Jurkat, Clone E6-1 (cell line): ENCODE data around the gene NECTIN1.
"Not testable (repeated sequence)": the region's sequence is repeated elsewhere in the genome, so short reads cannot be mapped to it uniquely, and the experiment has no call there.

Experiments
- DNase-seq: peaks from one replicate; pipeline ENCODE4 v3.0.0-alpha.2; 2011; ENCODE audit warnings: low read depth, low spot score
- H3K4me3 ChIP-seq: 2 replicates; pipeline ENCODE4 v1.5.1; 2011; ENCODE audit warnings: mild to moderate bottlenecking, low read length, control low read depth, moderate library complexity

NECTIN1 gene

DNA sequence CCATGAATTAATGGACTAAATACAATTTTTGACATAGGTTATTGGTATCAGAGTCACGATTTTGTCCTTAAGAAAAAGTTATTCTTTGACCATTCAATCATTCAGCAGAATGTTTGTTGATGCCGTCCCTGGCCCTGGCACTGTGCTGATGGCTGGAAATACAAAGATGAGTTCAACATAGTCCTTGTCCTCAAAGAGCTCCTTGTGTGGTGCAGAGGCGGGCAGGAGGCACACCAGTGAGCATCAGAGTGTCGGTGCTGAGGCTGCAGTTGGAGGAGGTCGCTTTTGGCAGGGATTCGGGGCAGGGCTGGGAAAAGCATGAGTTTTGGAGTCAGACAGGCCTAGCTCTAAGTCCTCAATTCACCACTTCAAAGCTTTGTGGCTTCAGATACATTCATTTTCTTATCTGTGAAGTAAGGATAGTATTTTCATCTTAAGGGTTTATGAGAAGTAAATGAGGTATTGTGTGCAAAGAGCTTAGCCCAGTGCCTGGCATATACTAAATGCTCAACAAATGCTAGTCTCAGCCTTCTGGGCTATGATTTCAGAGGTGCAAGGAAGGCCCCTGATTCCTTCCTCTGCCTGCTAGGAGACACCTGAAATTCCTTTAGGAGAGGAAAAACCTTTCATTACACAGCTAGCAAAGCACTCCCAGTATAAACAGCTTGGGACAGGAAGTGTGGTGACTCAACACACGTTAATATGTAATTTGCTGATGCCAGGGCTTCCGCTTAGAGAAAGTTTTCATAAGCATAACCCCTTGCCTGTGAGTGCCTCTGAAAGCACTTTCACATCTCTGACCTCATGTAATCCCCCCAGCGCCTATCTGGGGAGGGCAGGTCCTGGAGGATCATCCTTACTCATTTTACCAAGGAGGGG is 113.8 kb downstream of the NECTIN1 start:
- no peak overlapping the region for H3K4me3 ChIP-seq
- peak; percentile 42 for DNase-seq

GRCh38 chr11:119614222-119615002 is 114.6 kb downstream of the NECTIN1 start:
- no peak overlapping the region for H3K4me3 ChIP-seq
- DNase-seq: no peak

DNA sequence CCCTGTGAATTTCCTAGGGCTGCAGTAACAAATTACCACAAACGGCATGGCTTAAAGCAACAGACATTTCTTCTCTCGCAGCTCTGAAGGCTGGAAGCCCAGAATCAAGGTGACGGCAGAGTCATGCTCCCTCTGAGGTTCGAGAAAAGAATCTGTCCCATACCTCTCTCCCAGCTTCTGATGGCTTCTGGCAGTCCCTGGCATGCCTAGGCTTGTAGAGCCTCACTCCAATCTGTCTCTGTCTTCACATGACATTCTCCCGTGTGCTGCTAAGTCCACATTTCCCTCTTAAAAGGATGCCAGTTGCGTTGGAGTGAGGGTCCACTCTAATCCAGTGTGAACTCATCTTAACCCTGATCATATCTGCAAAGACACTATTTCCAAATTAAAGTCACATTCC is 116.2 kb downstream of the NECTIN1 start:
- H3K4me3 ChIP-seq: no peak overlapping the region
- no peak for DNase-seq

- DNase-seq: no peak
- H3K4me3 ChIP-seq: no peak overlapping the region
These were observed 118.1 kb downstream of the NECTIN1 start for GRCh38 chr11:119610836-119611426.

DNA sequence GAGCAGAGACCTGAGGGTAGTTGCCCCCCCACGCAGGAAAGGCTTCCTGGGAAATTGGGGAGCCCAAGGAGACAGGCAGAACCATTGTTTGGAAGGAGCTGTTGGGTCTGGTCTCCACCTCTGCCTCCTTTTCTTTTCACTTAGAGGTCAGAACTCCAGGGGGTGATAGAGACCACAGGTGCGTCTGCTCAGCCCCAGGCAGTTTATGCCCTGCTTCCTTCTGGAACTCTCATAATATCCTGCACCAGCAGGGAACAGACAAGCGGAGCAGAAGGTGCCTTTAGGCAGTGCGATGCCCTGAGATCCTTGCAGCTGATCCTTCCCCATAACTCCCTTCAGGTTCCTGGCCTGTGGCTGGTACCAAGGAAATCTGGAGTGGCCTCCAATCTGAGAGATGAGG is 120.2 kb downstream of the NECTIN1 start:
- DNase-seq: no peak
- H3K4me3 ChIP-seq: no peak overlapping the region

GRCh38 chr11:119608201-119608600 is 120.8 kb downstream of the NECTIN1 start:
- no peak overlapping the region for H3K4me3 ChIP-seq
- DNase-seq: no peak

- H3K4me3 ChIP-seq: no peak overlapping the region
- no peak for DNase-seq
These were observed 121.3 kb downstream of the NECTIN1 start for GRCh38 chr11:119607726-119608125.

DNA sequence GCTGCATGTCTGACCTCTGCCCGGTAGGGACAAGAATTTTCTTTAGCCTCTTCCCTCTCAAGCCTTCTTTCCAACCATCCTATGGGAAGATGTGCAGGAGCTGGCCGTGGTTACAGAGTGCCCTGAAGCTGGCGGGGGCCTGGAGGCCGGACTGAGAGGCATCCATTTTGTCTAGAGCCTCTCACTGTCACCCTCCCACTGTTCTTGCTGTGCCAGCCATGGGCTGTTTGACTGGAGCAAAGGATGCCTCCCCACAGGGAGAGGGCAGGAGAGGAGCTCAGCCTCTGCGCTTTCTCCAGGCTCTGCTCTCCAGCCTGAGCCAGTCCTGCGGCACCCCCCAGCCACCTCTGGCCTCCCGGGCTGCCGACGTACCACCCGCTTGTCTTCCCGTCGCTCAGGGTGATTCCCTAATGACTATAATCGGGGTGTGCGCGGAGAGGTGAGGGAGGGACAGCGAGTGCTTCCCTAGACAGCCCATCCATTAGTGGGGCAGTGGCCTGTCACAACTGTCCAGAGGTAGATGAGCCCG is 123.8 kb downstream of the NECTIN1 start:
- H3K4me3 ChIP-seq: no peak overlapping the region
- DNase-seq: no peak

DNA sequence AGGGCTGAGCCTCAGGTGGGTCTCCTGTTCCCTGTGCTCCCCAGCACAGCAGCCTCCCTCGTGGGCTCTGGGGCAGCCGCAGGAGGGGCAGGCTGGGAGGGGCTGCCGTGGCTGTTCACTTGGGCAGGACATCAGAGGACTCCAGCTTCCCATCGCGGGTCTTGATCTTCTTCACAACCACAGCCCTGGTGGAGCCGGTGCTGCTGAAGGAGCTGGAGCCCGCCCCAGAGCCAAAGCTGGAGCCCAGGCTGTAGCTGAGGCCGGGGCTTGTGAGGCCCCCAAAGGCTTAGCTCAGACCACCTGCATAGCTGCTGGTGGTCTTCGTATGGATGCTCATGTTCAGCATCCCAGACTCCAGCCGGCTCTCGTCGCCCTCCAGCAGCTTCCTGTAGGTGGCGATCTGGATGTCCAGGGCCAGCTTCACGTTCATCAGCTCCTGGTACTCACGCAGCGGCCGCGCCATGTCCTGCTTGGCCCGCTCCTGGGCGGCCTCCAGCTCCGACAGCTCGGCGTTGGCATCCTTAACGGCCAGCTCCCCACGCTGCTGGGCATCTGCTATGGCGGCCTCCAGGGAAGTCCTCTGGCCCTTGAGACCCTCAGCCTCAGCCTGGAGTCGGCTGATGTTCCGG is 126.1 kb downstream of the NECTIN1 start:
- no peak overlapping the region for H3K4me3 ChIP-seq
- DNase-seq: no peak

- no peak overlapping the region for H3K4me3 ChIP-seq
- no peak for DNase-seq
These were observed 129.0 kb downstream of the NECTIN1 start for GRCh38 chr11:119599864-119600541.

DNA sequence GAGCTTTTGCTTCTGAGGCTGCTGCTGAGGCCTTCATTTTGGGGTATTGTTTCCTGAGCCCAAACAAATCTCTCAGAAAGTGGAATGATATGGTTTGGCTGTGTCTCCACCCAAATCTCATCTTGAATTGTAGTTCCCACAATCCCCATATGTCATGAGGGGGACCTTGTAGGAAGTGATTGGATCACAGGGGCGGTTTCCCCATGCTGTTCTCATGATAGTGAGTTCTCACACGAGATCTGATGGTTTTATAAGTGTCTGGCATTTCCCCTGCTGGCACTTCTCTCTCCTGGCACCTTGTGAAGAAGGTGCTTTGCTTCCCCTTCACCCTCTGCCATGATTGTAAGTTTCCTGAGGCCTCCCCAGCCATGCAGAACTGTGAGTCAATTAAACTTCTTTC is 133.1 kb downstream of the NECTIN1 start:
- H3K4me3 ChIP-seq, DNase-seq: not testable (repeated sequence)

- no peak for DNase-seq
These were observed 134.3 kb downstream of the NECTIN1 start for GRCh38 chr11:119594639-119595249.

DNA sequence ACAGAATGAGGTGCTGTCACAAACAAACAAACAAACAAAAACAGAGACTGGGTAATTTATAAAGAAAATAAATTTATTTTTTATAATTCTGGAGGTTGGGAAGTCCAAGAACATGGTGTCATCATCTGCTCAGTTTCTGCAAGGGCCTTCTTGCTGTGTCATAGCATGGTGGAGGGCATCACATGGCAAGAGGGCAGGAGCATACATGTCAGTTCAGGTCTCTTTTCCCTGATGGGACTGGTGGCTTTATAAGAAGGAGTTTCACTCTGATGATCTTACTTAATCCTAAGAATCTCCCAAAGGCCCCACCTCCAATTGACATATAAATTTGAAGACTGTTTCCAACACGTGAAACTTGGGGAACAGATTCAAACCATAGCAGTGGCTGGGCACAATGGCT is 135.7 kb downstream of the NECTIN1 start:
- no peak for DNase-seq
- H3K4me3 ChIP-seq: no peak overlapping the region

More at GRCh38 chr11:119594639-119595249, 134.3 kb downstream of the NECTIN1 start:
- no peak overlapping the region for H3K4me3 ChIP-seq

DNA sequence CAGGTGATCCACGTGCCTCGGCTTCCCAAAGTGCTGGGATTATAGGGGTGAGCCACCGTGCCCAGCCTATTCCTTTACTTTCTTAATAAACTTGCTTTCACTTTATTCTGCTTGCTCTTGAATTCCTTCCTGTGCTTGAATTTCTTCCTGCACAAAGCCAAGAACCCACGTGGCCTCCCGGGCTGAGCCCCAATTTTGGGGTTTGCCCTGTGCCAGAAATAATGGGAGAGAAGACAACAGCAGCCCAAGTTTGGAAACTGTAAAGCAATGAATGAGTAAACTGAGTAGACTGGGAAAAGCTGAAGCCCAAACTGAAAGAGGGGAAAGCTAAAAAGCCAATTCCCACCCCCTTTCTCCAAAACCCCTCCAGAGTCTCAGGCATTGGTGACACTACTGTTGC is 136.4 kb downstream of the NECTIN1 start:
- no peak overlapping the region for H3K4me3 ChIP-seq
- no peak for DNase-seq

- no peak overlapping the region for H3K4me3 ChIP-seq
- no peak for DNase-seq
These were observed 137.1 kb downstream of the NECTIN1 start for GRCh38 chr11:119591836-119592310.

DNA sequence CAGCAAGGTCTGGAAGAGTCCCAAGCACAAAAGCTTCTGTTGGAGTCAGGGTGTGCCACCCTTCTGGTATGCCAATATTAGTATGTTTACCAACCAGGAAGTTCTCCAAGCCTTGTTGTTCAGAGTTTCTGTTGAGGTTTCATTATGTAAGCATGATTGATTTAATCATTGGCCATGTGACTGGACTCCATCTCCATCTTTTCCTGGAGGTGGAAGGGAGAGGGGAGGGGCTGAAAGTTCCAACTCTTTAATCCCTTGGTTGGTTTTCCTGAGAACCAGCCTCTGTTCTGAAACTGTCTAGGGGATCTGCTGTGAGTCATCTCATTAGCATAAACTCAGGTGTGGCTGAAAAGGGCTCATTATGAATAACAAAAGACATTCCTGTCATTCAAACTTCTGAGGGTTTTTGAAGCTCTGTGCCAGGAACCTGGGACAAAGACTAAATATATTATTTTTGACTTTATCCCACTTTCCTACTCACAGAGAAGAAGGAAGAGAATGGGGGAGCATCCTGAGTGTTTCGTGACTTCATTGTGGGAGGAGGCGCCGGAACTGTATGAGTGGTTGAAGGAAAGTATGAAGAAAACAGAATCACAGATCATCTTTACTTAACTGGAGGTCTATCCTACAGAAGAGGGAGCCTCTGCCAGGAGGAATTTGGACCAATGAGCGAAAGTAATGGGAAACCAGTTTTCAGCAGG is 138.2 kb downstream of the NECTIN1 start:
- H3K4me3 ChIP-seq: no peak overlapping the region
- no peak for DNase-seq

DNA sequence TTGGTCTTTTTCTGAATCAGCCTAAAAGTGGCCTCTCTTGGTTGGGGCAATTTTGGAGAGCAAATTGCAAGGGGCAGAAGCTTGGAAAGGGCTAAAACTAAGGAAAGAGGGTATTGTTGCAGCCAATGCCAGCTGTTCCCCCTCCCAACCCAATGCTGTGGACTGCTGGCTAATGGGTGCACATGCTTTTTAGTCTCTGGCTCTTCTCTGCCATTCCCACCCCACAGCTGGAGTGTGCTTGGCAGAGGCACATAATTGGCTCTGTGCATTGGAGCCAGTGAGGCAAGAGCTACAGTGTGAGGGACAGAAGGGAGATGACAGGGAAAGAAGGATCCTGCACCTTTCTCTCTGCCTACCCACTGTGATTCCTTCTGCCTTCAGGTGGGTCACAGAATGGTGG is 140.0 kb downstream of the NECTIN1 start:
- no peak overlapping the region for H3K4me3 ChIP-seq
- no peak for DNase-seq
